IMR-90 (cell line): ENCODE measurements around the gene C2orf68. TPM values are rescaled to one million over a fixed set of nuclear protein-coding genes. Genes with fewer than 3 reads are reported as not detected.

Source experiments
- ATAC-seq: fragments of 200-7000 bp; cut with Tn5 transposase; 2 replicates; pipeline ENCODE4 v1.9.1; 2020; ENCODE audit warnings: low read depth, mild to moderate bottlenecking, moderate library complexity
- BruUV-seq: library from RNA; stranded (reverse); fragments of 400-500 nt; replicated peaks from 2 replicates; lab custom pipeline; 2021; lab: Mats Ljungman, UMichigan
- CTCF ChIA-PET: fragments of 300-600 bp; formaldehyde crosslinking; extraction: SDS; loops from one replicate; lab custom pipeline; 2021; ENCODE audit warnings: antibody characterized with exemption; lab: Yijun Ruan, JAX
- POLR2A ChIA-PET: fragments of 300-600 bp; sonication (Branson Sonifier 250); formaldehyde crosslinking; loops from one replicate; lab custom pipeline; 2022; ENCODE audit warnings: antibody characterized with exemption; ENCODE audit not compliant: unreplicated experiment; lab: Charles Lee
- DNase-seq: peaks from one replicate; pipeline ENCODE4 v3.0.0; 2013
- H2AFZ ChIP-seq: replicated peaks from 2 replicates; pipeline ENCODE3; 2013; ENCODE audit warnings: low read length, mild to moderate bottlenecking; ENCODE audit not compliant: poor library complexity
- H2AK5ac ChIP-seq: 2 replicates; pipeline ENCODE4 v1.6.1; 2013; ENCODE audit warnings: low read depth, low read length, inconsistent platforms
- H2AK9ac ChIP-seq: replicated peaks from 2 replicates; pipeline ENCODE3; 2013; ENCODE audit warnings: mild to moderate bottlenecking, low read depth, low read length, moderate library complexity; ENCODE audit not compliant: poor library complexity
- H2BK120ac ChIP-seq: 2 replicates; pipeline ENCODE4 v1.6.1; 2013; ENCODE audit warnings: low read depth, low read length, inconsistent platforms
- H2BK15ac ChIP-seq: 3 replicates; pipeline ENCODE4 v1.6.1; 2013; ENCODE audit warnings: low read depth, low read length, inconsistent platforms
- H2BK20ac ChIP-seq: 2 replicates; pipeline ENCODE4 v1.6.1; 2013; ENCODE audit warnings: low read depth, mild to moderate bottlenecking, inconsistent platforms, low read length, moderate library complexity
- H2BK5ac ChIP-seq: 2 replicates; pipeline ENCODE4 v1.6.1; 2013; ENCODE audit warnings: mild to moderate bottlenecking, low read depth, low read length, inconsistent platforms; ENCODE audit not compliant: poor library complexity, severe bottlenecking
- H3K14ac ChIP-seq: replicated peaks from 2 replicates; pipeline ENCODE4 v1.6.1; 2013; ENCODE audit warnings: low read depth, low read length, inconsistent platforms
- H3K18ac ChIP-seq: 2 replicates; pipeline ENCODE4 v1.6.1; 2013; ENCODE audit warnings: low read depth, low read length, control low read depth
- H3K23ac ChIP-seq: 2 replicates; pipeline ENCODE4 v1.6.1; 2013; ENCODE audit warnings: low read depth, low read length, inconsistent platforms
- H3K27ac ChIP-seq: 2 replicates; pipeline ENCODE4 v1.5.1; 2013; ENCODE audit warnings: mild to moderate bottlenecking, control low read depth, low read length; ENCODE audit not compliant: insufficient read depth
- H3K27me3 ChIP-seq: 2 replicates; pipeline ENCODE4 v1.6.1; 2013; ENCODE audit warnings: low read length; ENCODE audit not compliant: control insufficient read depth, insufficient read depth
- H3K36me3 ChIP-seq: 2 replicates; pipeline ENCODE4 v1.6.1; 2013; ENCODE audit warnings: low read length, mixed read lengths; ENCODE audit not compliant: control insufficient read depth, insufficient read depth
- H3K4ac ChIP-seq: 2 replicates; pipeline ENCODE4 v1.6.1; 2013; ENCODE audit warnings: low read depth, low read length, inconsistent platforms
- H3K4me1 ChIP-seq: 2 replicates; pipeline ENCODE4 v1.6.1; 2013; ENCODE audit warnings: low read length, mixed read lengths; ENCODE audit not compliant: control insufficient read depth, insufficient read depth
- H3K4me2 ChIP-seq: 2 replicates; pipeline ENCODE4 v1.6.1; 2013; ENCODE audit warnings: low read depth, mild to moderate bottlenecking, control low read depth, low read length, moderate library complexity
- H3K4me3 ChIP-seq: 2 replicates; pipeline ENCODE4 v1.5.1; 2013; ENCODE audit warnings: low read depth, mild to moderate bottlenecking, control low read depth, low read length, moderate library complexity; ENCODE audit not compliant: insufficient read depth
- H3K56ac ChIP-seq: 2 replicates; pipeline ENCODE4 v1.6.1; 2013; ENCODE audit warnings: low read length, inconsistent platforms; ENCODE audit not compliant: insufficient read depth; ENCODE audit errors: extremely low read depth
- H3K79me1 ChIP-seq, 2 experiments: 2 replicates each; pipeline ENCODE4 v1.6.1; 2013; ENCODE audit warnings: low read length in 2 of 2, inconsistent platforms in 1 of 2, low read depth in 1 of 2
- H3K9ac ChIP-seq: 2 replicates; pipeline ENCODE4 v1.6.1; 2013; ENCODE audit warnings: low read depth, low read length, control low read depth
- H3K9me1 ChIP-seq: 2 replicates; pipeline ENCODE4 v1.6.1; 2013; ENCODE audit warnings: low read length, inconsistent platforms; ENCODE audit not compliant: insufficient read depth
- H3K9me3 ChIP-seq: 2 replicates; pipeline ENCODE4 v1.6.1; 2013; ENCODE audit warnings: low read length; ENCODE audit not compliant: control insufficient read depth, insufficient read depth
- H4K20me1 ChIP-seq: 2 replicates; pipeline ENCODE4 v1.6.1; 2013; ENCODE audit warnings: low read length, inconsistent platforms; ENCODE audit not compliant: insufficient read depth
- H4K5ac ChIP-seq: 2 replicates; pipeline ENCODE4 v1.6.1; 2013; ENCODE audit warnings: mild to moderate bottlenecking, low read depth, low read length, control low read depth
- H4K8ac ChIP-seq, 2 experiments: 2 replicates each; pipeline ENCODE4 v1.6.1; 2013; ENCODE audit warnings: low read depth in 2 of 2, low read length in 2 of 2, control low read depth in 1 of 2, inconsistent platforms in 1 of 2
- H4K91ac ChIP-seq: 2 replicates; pipeline ENCODE4 v1.6.1; 2013; ENCODE audit warnings: low read depth, low read length, inconsistent platforms; ENCODE audit not compliant: insufficient read depth
- CHD1 ChIP-seq: IDR thresholded peaks from 2 replicates; pipeline ENCODE4 v1.6.1; 2012; ENCODE audit warnings: low read depth, low read length, improper control_type of control experiment
- FOS ChIP-seq: fragments of 150-350 bp; IDR thresholded peaks from 2 replicates; pipeline ENCODE4 v1.6.1; 2016; ENCODE audit warnings: low read depth, low read length
- MAFK ChIP-seq: IDR thresholded peaks from 2 replicates; pipeline ENCODE4 v1.6.1; 2012; ENCODE audit warnings: low read depth, low read length, improper control_type of control experiment
- MAZ ChIP-seq: IDR thresholded peaks from 2 replicates; pipeline ENCODE4 v1.6.1; 2012; ENCODE audit warnings: low read depth, mild to moderate bottlenecking, low read length, improper control_type of control experiment, moderate library complexity, borderline replicate concordance
- MXI1 ChIP-seq: IDR thresholded peaks from 2 replicates; pipeline ENCODE4 v1.6.1; 2012; ENCODE audit warnings: low read depth, mild to moderate bottlenecking, low read length, moderate library complexity, borderline replicate concordance
- POLR2A ChIP-seq: IDR thresholded peaks from 2 replicates; pipeline ENCODE4 v1.6.1; 2012; ENCODE audit warnings: mild to moderate bottlenecking, low read depth, low read length
- whole genome bisulfite sequencing, 2 experiments: methylation state at CpG; one replicate each; pipeline versions ENCODE4 v1.1.5 to v1.1.7; 2013; ENCODE audit warnings: missing lambda C conversion rate in 2 of 2; ENCODE audit not compliant: insufficient read length in 1 of 2; ENCODE audit errors: extremely low coverage in 2 of 2; 5-methylcytosine and 5-hydroxymethylcytosine counted together
- dilution Hi-C: fragments of 300-500 bp; cut with HindIII; formaldehyde crosslinking; loops from one replicate; pipeline ENCODE4 v1.14.3; 2018; ENCODE audit warnings: low sequenced_read_pairs; ENCODE audit not compliant: unreplicated experiment
- in situ Hi-C: fragments of 300-500 bp; cut with MboI; formaldehyde crosslinking; loops from 3 replicates; pipeline ENCODE4 v1.14.3; 2019; ENCODE audit warnings: low sequenced_read_pairs, inconsistent platforms, mixed read lengths
- intact Hi-C: fragments of 100-400 bp; cut with micrococcal nuclease; formaldehyde crosslinking; loops from 2 replicates; pipeline ENCODE4 v1.10.0; 2022
- polyA plus RNA-seq, 3 experiments: library from polyadenylated mRNA; depleted of rRNA; stranded (reverse); fragments of >200 nt; gene quantifications; 2 replicates each; pipeline ENCODE4 v1.2.3, GENCODE V29; 2012; ENCODE audit warnings: low replicate concordance in 1 of 3
- total RNA-seq: library from RNA; depleted of rRNA; stranded (reverse); fragments of >200 nt; gene quantifications from 2 replicates; pipeline ENCODE4 v1.2.3, GENCODE V29; 2012
- TF ChIP-seq, protein P1 (sequence below): fragments of 150-350 bp; IDR thresholded peaks from 2 replicates; pipeline ENCODE4 v1.6.1; 2016; ENCODE audit warnings: low read depth, mild to moderate bottlenecking, low read length, moderate library complexity, borderline replicate concordance

Gene C2orf68
- total and polyA plus RNA-seq, 2 of the 4 experiments (the other 2 are of a cell fraction), result 6.8 to 10.1 TPM

GRCh38 chr2:85596026-85596333, 15.9 kb downstream of the C2orf68 start:
- ChIA-PET POLR2A (interaction anchor here (1.9 to 2.5 kb wide), 2 partner anchors 8 to 9 kb away, joined by 9 to 14 read pairs; no protein-coding TSS in a partner anchor), CTCF (no interaction called here)
- Histone ChIP-seq H3K4me3 (peak overlapping the region; percentile 75), H3K4ac (peak overlapping the region; percentile 79), H3K79me1 (peaks cover 36 to 69% of the 10 kb centered on the region in 2 experiments), H4K8ac (peak overlapping the region; percentile 35 to 88; a peak in 3 of 4 replicates), H2BK120ac (no peak overlapping the region), H2AK9ac (peak overlapping the region; percentile 98), H2BK5ac (peak overlapping the region; percentile 87), H3K23ac (no peak overlapping the region; the same call in 1 of the 2 replicates), H3K27ac (peak overlapping the region; percentile 85), H3K9me3 (no peaks in the 10 kb centered on the region), H2BK15ac (no peak overlapping the region), H3K36me3 (peaks cover 26% of the 10 kb centered on the region), H3K9me1 (peaks cover 18% of the 10 kb centered on the region), H2AK5ac (peak overlapping the region; percentile 83), H3K4me2 (peak overlapping the region; percentile 89), H4K5ac (peak overlapping the region; percentile 59), H2BK20ac (no peak overlapping the region), H4K91ac (peak overlapping the region; percentile 57), H3K9ac (peak overlapping the region; percentile 90), H2AFZ (peak overlapping the region; percentile 95), H3K14ac (peak overlapping the region; percentile 78), H3K4me1 (peaks cover 13% of the 10 kb centered on the region), H3K27me3 (no peaks in the 10 kb centered on the region), H3K56ac (peak overlapping the region; percentile 64; the same call in 1 of the 2 replicates), H4K20me1 (peaks cover 16% of the 10 kb centered on the region), H3K18ac (no peak overlapping the region)
- 0% methylated on average over 4 of the region's 10 CpGs; no CpG with 5 or more reads in 1 of the 2 experiments for WGBS, 2 experiments
- no TSS peak for BruUV-seq
- ATAC-seq (peak; percentile 21), DNase-seq (no peak)
- in situ Hi-C loops, result no loop called here
- dilution Hi-C loops, result no loop called here
- intact Hi-C loops, result no loop called here
- no peak for TF ChIP-seq MAFK
- TF ChIP-seq MAZ, result no peak
- TF ChIP-seq, protein P1, sequence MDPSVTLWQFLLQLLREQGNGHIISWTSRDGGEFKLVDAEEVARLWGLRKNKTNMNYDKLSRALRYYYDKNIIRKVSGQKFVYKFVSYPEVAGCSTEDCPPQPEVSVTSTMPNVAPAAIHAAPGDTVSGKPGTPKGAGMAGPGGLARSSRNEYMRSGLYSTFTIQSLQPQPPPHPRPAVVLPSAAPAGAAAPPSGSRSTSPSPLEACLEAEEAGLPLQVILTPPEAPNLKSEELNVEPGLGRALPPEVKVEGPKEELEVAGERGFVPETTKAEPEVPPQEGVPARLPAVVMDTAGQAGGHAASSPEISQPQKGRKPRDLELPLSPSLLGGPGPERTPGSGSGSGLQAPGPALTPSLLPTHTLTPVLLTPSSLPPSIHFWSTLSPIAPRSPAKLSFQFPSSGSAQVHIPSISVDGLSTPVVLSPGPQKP, result no peak
- TF ChIP-seq FOS, result no peak
- peak; percentile 6; the same call in 1 of the 2 replicates for TF ChIP-seq MXI1
- no peak for TF ChIP-seq POLR2A
- no peak for TF ChIP-seq CHD1
